H9 (cell line): ENCODE results near the gene NDRG4. TPM values are rescaled to one million over a fixed set of nuclear protein-coding genes. Genes with fewer than 3 reads are reported as not detected.
"Not testable (repeated sequence)": the region's sequence is repeated elsewhere in the genome, so short reads cannot be mapped to it uniquely, and the experiment has no call there.

Experiments used
- DNase-seq: peaks from one replicate; pipeline ENCODE4 v3.0.0-alpha.2; 2017
- H2AFZ ChIP-seq: one replicate; pipeline ENCODE4 v1.6.1; 2013; ENCODE audit warnings: mild to moderate bottlenecking, low read length, control low read depth, moderate library complexity
- H2AK5ac ChIP-seq: 2 replicates; pipeline ENCODE4 v1.6.1; 2013; ENCODE audit warnings: low read length, control low read depth, mixed read lengths; ENCODE audit not compliant: insufficient read length
- H2BK120ac ChIP-seq: one replicate; pipeline ENCODE4 v1.6.1; 2013; ENCODE audit warnings: low read depth, mild to moderate bottlenecking, low read length, control low read depth, inconsistent platforms; ENCODE audit not compliant: poor library complexity, severe bottlenecking
- H2BK12ac ChIP-seq: 2 replicates; pipeline ENCODE4 v1.6.1; 2013; ENCODE audit warnings: low read length, control low read depth, mixed read lengths, low read depth; ENCODE audit not compliant: insufficient read length
- H2BK15ac ChIP-seq: 2 replicates; pipeline ENCODE4 v1.6.1; 2013; ENCODE audit warnings: low read depth, low read length, control low read depth
- H2BK20ac ChIP-seq: one replicate; pipeline ENCODE4 v1.6.1; 2013; ENCODE audit warnings: low read depth, mild to moderate bottlenecking, low read length, control low read depth, inconsistent platforms; ENCODE audit not compliant: poor library complexity, severe bottlenecking
- H2BK5ac ChIP-seq: 2 replicates; pipeline ENCODE4 v1.6.1; 2013; ENCODE audit warnings: low read length, control low read depth, mixed read lengths; ENCODE audit not compliant: insufficient read length
- H3K14ac ChIP-seq: 2 replicates; pipeline ENCODE4 v1.6.1; 2013; ENCODE audit warnings: low read length, control low read depth; ENCODE audit not compliant: insufficient read depth
- H3K18ac ChIP-seq: 2 replicates; pipeline ENCODE4 v1.6.1; 2013; ENCODE audit warnings: low read depth, mild to moderate bottlenecking, mixed read lengths, low read length, control low read depth; ENCODE audit not compliant: insufficient read length
- H3K23ac ChIP-seq: 2 replicates; pipeline ENCODE4 v1.6.1; 2013; ENCODE audit warnings: low read length, control low read depth, mixed read lengths, low read depth; ENCODE audit not compliant: insufficient read length
- H3K23me2 ChIP-seq: 2 replicates; pipeline ENCODE4 v1.6.1; 2013; ENCODE audit warnings: low read depth, mild to moderate bottlenecking, mixed read lengths, low read length, control low read depth; ENCODE audit not compliant: insufficient read length, poor library complexity, severe bottlenecking
- H3K27ac ChIP-seq: 2 replicates; pipeline ENCODE4 v1.5.1; 2013; ENCODE audit warnings: low read length, control low read depth, mixed read lengths, low read depth; ENCODE audit not compliant: insufficient read length
- H3K27me3 ChIP-seq: 2 replicates; pipeline ENCODE4 v1.6.1; 2013; ENCODE audit warnings: low read length, control low read depth, inconsistent platforms; ENCODE audit not compliant: insufficient read depth
- H3K4ac ChIP-seq: 2 replicates; pipeline ENCODE4 v1.6.1; 2013; ENCODE audit warnings: low read depth, mild to moderate bottlenecking, control low read depth, inconsistent platforms, low read length, moderate library complexity
- H3K4me1 ChIP-seq: 2 replicates; pipeline ENCODE4 v1.6.1; 2013; ENCODE audit warnings: low read length, control low read depth, inconsistent platforms; ENCODE audit not compliant: insufficient read depth
- H3K4me2 ChIP-seq: 2 replicates; pipeline ENCODE4 v1.6.1; 2013; ENCODE audit warnings: low read length, control low read depth, mixed read lengths; ENCODE audit not compliant: insufficient read length, insufficient read depth
- H3K56ac ChIP-seq: 2 replicates; pipeline ENCODE4 v1.6.1; 2013; ENCODE audit warnings: low read depth, mild to moderate bottlenecking, mixed read lengths, low read length, control low read depth; ENCODE audit not compliant: insufficient read length
- H3K79me1 ChIP-seq: 2 replicates; pipeline ENCODE4 v1.6.1; 2013; ENCODE audit warnings: low read depth, mild to moderate bottlenecking, moderate library complexity, low read length, control low read depth, inconsistent platforms; ENCODE audit not compliant: insufficient read depth, poor library complexity, severe bottlenecking
- H3K79me2 ChIP-seq: 2 replicates; pipeline ENCODE4 v1.6.1; 2013; ENCODE audit warnings: low read length, control low read depth, inconsistent platforms; ENCODE audit not compliant: insufficient read depth
- H3K9ac ChIP-seq: 2 replicates; pipeline ENCODE4 v1.6.1; 2013; ENCODE audit warnings: low read length, control low read depth, mixed read lengths; ENCODE audit not compliant: insufficient read length; ENCODE audit errors: extremely low read depth
- H3K9me3 ChIP-seq: one replicate; pipeline ENCODE4 v1.6.1; 2013; ENCODE audit warnings: low read depth, low read length, inconsistent platforms; ENCODE audit not compliant: control insufficient read depth
- H3T11ph ChIP-seq: one replicate; pipeline ENCODE4 v1.6.1; 2013; ENCODE audit warnings: mild to moderate bottlenecking, low read length, control low read depth, inconsistent platforms
- H4K20me1 ChIP-seq: one replicate; pipeline ENCODE4 v1.6.1; 2013; ENCODE audit not compliant: control insufficient read depth, insufficient read length, insufficient read depth
- H4K5ac ChIP-seq: 2 replicates; pipeline ENCODE4 v1.6.1; 2013; ENCODE audit warnings: low read depth, mild to moderate bottlenecking, mixed read lengths, low read length, control low read depth; ENCODE audit not compliant: insufficient read length
- H4K8ac ChIP-seq: replicated peaks from 2 replicates; pipeline ENCODE4 v1.6.1; 2013; ENCODE audit warnings: low read length, control low read depth, mixed read lengths, low read depth; ENCODE audit not compliant: insufficient read length
- H4K91ac ChIP-seq: 2 replicates; pipeline ENCODE4 v1.6.1; 2013; ENCODE audit warnings: low read depth, mild to moderate bottlenecking, moderate library complexity, mixed read lengths, low read length, control low read depth; ENCODE audit not compliant: insufficient read length
- H3K27ac Mint-ChIP-seq, 3 experiments: 2 replicates in 2 of 3; 3 replicates in 1 of 3; pipeline ENCODE4 v1.8.0; 2020 to 2021; ENCODE audit warnings: mixed read lengths in 3 of 3, mild to moderate bottlenecking in 1 of 3, moderate library complexity in 1 of 3
- H3K27me3 Mint-ChIP-seq: 2 replicates; pipeline ENCODE4 v1.8.0; 2021; ENCODE audit warnings: low read depth, mild to moderate bottlenecking, moderate library complexity, mixed read lengths
- H3K36me3 Mint-ChIP-seq, 3 experiments: 2 replicates in 2 of 3; 3 replicates in 1 of 3; pipeline ENCODE4 v1.8.0; 2020 to 2021; ENCODE audit warnings: low read depth in 3 of 3, mixed read lengths in 3 of 3; ENCODE audit not compliant: insufficient read depth in 1 of 3
- H3K4me1 Mint-ChIP-seq, 2 experiments: 2 replicates each; pipeline ENCODE4 v1.8.0; 2020; ENCODE audit warnings: mixed read lengths in 2 of 2
- H3K4me3 Mint-ChIP-seq, 2 experiments: 2 replicates in 1 of 2; 3 replicates in 1 of 2; pipeline ENCODE4 v1.8.0; 2020 to 2021; ENCODE audit warnings: mild to moderate bottlenecking in 2 of 2, mixed read lengths in 2 of 2, moderate library complexity in 1 of 2
- H3K9me3 Mint-ChIP-seq, 2 experiments: 2 replicates in 1 of 2; 3 replicates in 1 of 2; pipeline ENCODE4 v1.8.0; 2020; ENCODE audit warnings: mild to moderate bottlenecking in 2 of 2, mixed read lengths in 2 of 2, moderate library complexity in 1 of 2
- CTCF ChIP-seq: fragments of 200-600 bp; sonication (generic); conservative IDR thresholded peaks from 3 replicates; pipeline ENCODE4 v1.8.0; 2021; ENCODE audit warnings: antibody characterized with exemption, mild to moderate bottlenecking
- WGBS: extraction: QIAGEN DNeasy Blood & Tissue Kit; methylation state at CpG from one replicate; pipeline ENCODE4 v1.1.7; 2013; ENCODE audit warnings: missing lambda C conversion rate, low lambda C conversion rate, mixed read lengths; ENCODE audit not compliant: insufficient read length; ENCODE audit errors: extremely low coverage; 5-methylcytosine and 5-hydroxymethylcytosine counted together
- total RNA-seq: library from RNA; stranded (reverse); gene quantifications from 2 replicates; pipeline ENCODE4 v1.2.1, GENCODE V29; 2021

The NDRG4 gene
- total RNA-seq, 1 experiment from 2014 or later = 18.6 TPM

- no peak overlapping the region for H3K18ac ChIP-seq
- TF ChIP-seq CTCF = no peak
- no peaks in the 10 kb centered on the region for H3K79me2 ChIP-seq
- H3K9me3 ChIP-seq = no peaks in the 10 kb centered on the region
- no peak overlapping the region for H3K9ac ChIP-seq
- no peak overlapping the region for H4K91ac ChIP-seq
- no peak overlapping the region for H2BK12ac ChIP-seq
- Mint-ChIP-seq H3K4me1 (peaks cover 6 to 23% of the 10 kb centered on the region in 2 experiments; a peak in 3 of 4 replicates), H3K27me3 (peaks cover 18% of the 10 kb centered on the region), H3K4me3 (no peak overlapping the region), H3K27ac (no peak overlapping the region; a peak in 1 of 7 replicates), H3K36me3 (peaks cover 0 to 2% (median 0%) of the 10 kb centered on the region in 3 experiments; a peak in 1 of 7 replicates), H3K9me3 (peaks cover 0 to 2% of the 10 kb centered on the region in 2 experiments; a peak in 2 of 5 replicates)
- no peak overlapping the region for H2BK5ac ChIP-seq
- no peak overlapping the region for H2BK15ac ChIP-seq
- H2BK20ac ChIP-seq = no peak overlapping the region
- no peak overlapping the region for H2AK5ac ChIP-seq
- H4K8ac ChIP-seq = no peak overlapping the region
- H3K4ac ChIP-seq = no peak overlapping the region
- no peak overlapping the region for H3K23ac ChIP-seq
- no peak for DNase-seq
- no peaks in the 10 kb centered on the region for H3K23me2 ChIP-seq
- H4K5ac ChIP-seq = no peak overlapping the region
- H3T11ph ChIP-seq = no peak overlapping the region
- H3K56ac ChIP-seq = no peak overlapping the region
- no peaks in the 10 kb centered on the region for H3K79me1 ChIP-seq
- no peaks in the 10 kb centered on the region for H3K27me3 ChIP-seq
- no peak overlapping the region for H2AFZ ChIP-seq
- H3K27ac ChIP-seq = no peak overlapping the region
- H3K14ac ChIP-seq = no peak overlapping the region
- H2BK120ac ChIP-seq = no peak overlapping the region
- no CpG with 5 or more reads among the region's 4 CpGs for WGBS
- no peak overlapping the region for H3K4me2 ChIP-seq
- no peaks in the 10 kb centered on the region for H4K20me1 ChIP-seq
- H3K4me1 ChIP-seq = no peaks in the 10 kb centered on the region; the same call in 1 of the 2 replicates
Measured at GRCh38 chr16:58490065-58490464, 9.9 kb upstream of the NDRG4 start.

- Mint-ChIP-seq H3K4me1 (peaks cover 10 to 25% of the 10 kb centered on the region in 2 experiments), H3K27me3 (peaks cover 21% of the 10 kb centered on the region)
- H3K23ac ChIP-seq, H3K4me1 ChIP-seq, H2BK5ac ChIP-seq, H3K27me3 ChIP-seq, H3K27ac ChIP-seq, H3K36me3 Mint-ChIP-seq, H2AK5ac ChIP-seq, H4K20me1 ChIP-seq, H3K9ac ChIP-seq, H3K79me1 ChIP-seq, H3K18ac ChIP-seq, H4K5ac ChIP-seq, H3K23me2 ChIP-seq, H2BK120ac ChIP-seq, H3K4me2 ChIP-seq, H3K79me2 ChIP-seq, H3K9me3 Mint-ChIP-seq, H4K91ac ChIP-seq, H3K56ac ChIP-seq, H3K14ac ChIP-seq, H2BK12ac ChIP-seq, H3K4me3 Mint-ChIP-seq, H3T11ph ChIP-seq, H2BK20ac ChIP-seq, H3K4ac ChIP-seq, H3K9me3 ChIP-seq, H2AFZ ChIP-seq, DNase-seq, H2BK15ac ChIP-seq, H3K27ac Mint-ChIP-seq, H4K8ac ChIP-seq: not testable (repeated sequence)
- no CpG with 5 or more reads among the region's 8 CpGs for WGBS
Measured at GRCh38 chr16:58490539-58490938, 9.4 kb upstream of the NDRG4 start.
